ENCODE data around the gene AQR.

GRCh38 chr15:34879107-34879506 is 90.4 kb downstream of the AQR start:
- TF ChIP-seq GATA2 (IDR thresholded peaks at IDR 0.05; ENCODE audit: low read depth, low read length) (no peak), GATA3 (IDR thresholded peaks at IDR 0.05; ENCODE audit: low read depth, low read length) (no peak)

Measured in SH-SY5Y (cell line).